GM18505 (cell line): ENCODE measurements around the gene STPG4.
"Not testable (repeated sequence)": the region's sequence is repeated elsewhere in the genome, so short reads cannot be mapped to it uniquely, and the experiment has no call there.

ENCODE experiments used
- ATAC-seq: cut with Tn5 transposase; IDR thresholded peaks from one replicate; pipeline ENCODE4 v1.9.1; 2021; ENCODE audit not compliant: unreplicated experiment
- POLR2A ChIP-seq: IDR thresholded peaks from 4 replicates; pipeline ENCODE4 v1.6.1; 2011; ENCODE audit warnings: borderline replicate concordance; ENCODE audit not compliant: insufficient read depth, insufficient read length; ENCODE audit errors: extremely low read depth

Gene STPG4

GRCh38 chr2:47181176-47181575, 26.1 kb upstream of the STPG4 start:
- no peak for ATAC-seq
- no peak for TF ChIP-seq POLR2A

GRCh38 chr2:47180531-47180930, 25.4 kb upstream of the STPG4 start:
- TF ChIP-seq POLR2A, result no peak
- ATAC-seq, result no peak

- no peak for TF ChIP-seq POLR2A
- ATAC-seq, result no peak
Observed at GRCh38 chr2:47179388-47179787, 24.3 kb upstream of the STPG4 start.

- no peak for ATAC-seq
- TF ChIP-seq POLR2A, result no peak
Observed at GRCh38 chr2:47178341-47178740, 23.2 kb upstream of the STPG4 start.

- ATAC-seq, result peak; percentile 7
- no peak for TF ChIP-seq POLR2A
Observed at GRCh38 chr2:47177043-47177565, 22.0 kb upstream of the STPG4 start.

- no peak for TF ChIP-seq POLR2A
- ATAC-seq, result no peak
Observed at GRCh38 chr2:47174733-47175361, 19.7 kb upstream of the STPG4 start.

GRCh38 chr2:47173986-47174732, 19.1 kb upstream of the STPG4 start:
- ATAC-seq, result no peak
- TF ChIP-seq POLR2A, result no peak

- no peak for TF ChIP-seq POLR2A
- ATAC-seq, result no peak
Observed at GRCh38 chr2:47172922-47173695, 18.0 kb upstream of the STPG4 start.

- ATAC-seq, result no peak
- TF ChIP-seq POLR2A, result no peak
Observed at GRCh38 chr2:47172156-47172921, 17.2 kb upstream of the STPG4 start.

GRCh38 chr2:47169784-47170183, 14.7 kb upstream of the STPG4 start:
- no peak for TF ChIP-seq POLR2A
- ATAC-seq, result no peak

GRCh38 chr2:47168895-47169294, 13.8 kb upstream of the STPG4 start:
- not testable (repeated sequence) for ATAC-seq

GRCh38 chr2:47167149-47167548, 12.0 kb upstream of the STPG4 start:
- TF ChIP-seq POLR2A, result no peak
- no peak for ATAC-seq

- no peak for TF ChIP-seq POLR2A
Observed at GRCh38 chr2:47165001-47165555, 10.0 kb upstream of the STPG4 start.

More at GRCh38 chr2:47165001-47165555, 10.0 kb upstream of the STPG4 start:
- no peak for ATAC-seq
